IPS-18c (cell line): ENCODE data around the gene CREG2.

Experiments used
- H3K4me3 ChIP-seq: 2 replicates; pipeline ENCODE4 v1.7.0; 2013; ENCODE audit warnings: low read depth, mild to moderate bottlenecking, low read length, moderate library complexity; ENCODE audit not compliant: insufficient read depth
- H3K9me3 ChIP-seq: one replicate; pipeline ENCODE4 v1.6.1; 2013; ENCODE audit warnings: mild to moderate bottlenecking, low read length, moderate library complexity; ENCODE audit not compliant: control insufficient read depth, insufficient read depth

CREG2 gene

DNA sequence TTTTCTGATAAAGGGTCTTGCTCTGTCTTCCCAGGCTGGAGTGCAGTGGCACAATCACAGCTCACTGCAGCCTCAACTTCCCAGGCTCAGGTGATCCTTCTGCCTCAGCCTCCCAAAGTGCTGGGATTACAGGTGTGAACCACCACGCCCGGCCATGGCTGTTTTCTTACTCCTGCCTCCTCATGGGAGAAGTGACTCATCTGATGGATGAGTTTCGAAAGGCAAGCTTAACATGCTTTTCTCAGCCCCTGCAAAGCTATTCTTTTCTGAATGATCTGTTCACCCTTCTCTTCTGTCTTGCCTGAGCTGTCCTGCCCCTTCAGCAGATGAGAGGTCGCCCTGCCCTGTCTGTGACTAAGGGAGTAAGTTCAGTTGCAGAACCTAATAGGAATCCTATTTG is 929 bp upstream of the CREG2 start:
- Histone ChIP-seq H3K9me3 (no peaks in the 10 kb centered on the region), H3K4me3 (no peak overlapping the region)

DNA sequence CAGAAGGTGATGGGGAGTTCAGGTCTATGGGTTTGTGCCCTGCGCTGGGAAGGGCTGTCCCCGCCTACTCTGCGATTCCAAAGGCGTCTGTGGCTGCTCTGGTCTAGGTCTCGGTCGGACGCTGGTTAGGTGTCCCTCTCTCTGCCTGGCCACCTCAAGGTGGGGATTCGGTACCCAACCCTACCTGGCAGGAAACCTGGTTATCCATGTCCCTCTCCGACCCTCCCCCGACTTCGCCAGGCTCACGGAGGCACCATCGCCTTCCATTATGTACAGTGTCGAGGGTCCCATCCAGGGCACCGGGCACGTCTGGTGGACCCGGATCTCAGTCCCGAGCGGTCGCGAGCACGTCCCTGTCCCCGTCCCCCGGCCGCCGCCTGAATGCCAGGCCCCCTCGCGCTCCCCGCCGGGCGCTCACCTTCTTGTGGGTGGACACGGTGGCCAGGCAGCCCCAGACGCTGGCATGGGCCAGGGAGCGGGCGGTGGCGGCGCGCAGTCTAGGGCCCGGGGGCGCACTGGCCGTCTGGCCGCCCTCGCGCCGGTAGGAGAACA is 628 bp downstream of the CREG2 start:
- H3K4me3 ChIP-seq, result peak overlapping the region; percentile 79
- no peaks in the 10 kb centered on the region for H3K9me3 ChIP-seq

DNA sequence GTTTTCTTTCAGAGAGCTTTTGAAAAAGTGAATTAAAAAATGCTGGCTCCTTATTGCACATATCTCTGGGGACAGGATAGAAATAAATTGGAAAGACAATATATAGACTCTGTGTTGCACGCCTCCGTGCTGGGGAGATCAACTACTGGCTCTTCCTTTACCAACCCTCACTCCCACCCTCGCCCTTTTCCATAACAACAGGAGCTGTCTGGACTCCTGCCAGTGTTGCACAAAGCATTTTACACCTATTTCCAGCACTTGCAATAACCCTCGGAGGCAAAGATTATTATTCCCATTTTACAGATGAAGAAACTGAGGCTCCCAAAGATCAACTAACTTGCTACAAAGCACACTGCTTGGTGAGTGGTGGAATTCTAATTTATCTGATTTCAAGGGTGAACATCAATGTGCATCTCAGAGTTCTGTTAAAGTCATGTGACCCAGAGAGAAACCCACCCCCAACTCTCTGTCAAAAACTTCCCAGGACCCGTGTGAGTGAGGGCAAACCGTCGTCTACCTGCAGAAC is 4.2 kb downstream of the CREG2 start:
- no peaks in the 10 kb centered on the region for H3K9me3 ChIP-seq
- no peak overlapping the region for H3K4me3 ChIP-seq

DNA sequence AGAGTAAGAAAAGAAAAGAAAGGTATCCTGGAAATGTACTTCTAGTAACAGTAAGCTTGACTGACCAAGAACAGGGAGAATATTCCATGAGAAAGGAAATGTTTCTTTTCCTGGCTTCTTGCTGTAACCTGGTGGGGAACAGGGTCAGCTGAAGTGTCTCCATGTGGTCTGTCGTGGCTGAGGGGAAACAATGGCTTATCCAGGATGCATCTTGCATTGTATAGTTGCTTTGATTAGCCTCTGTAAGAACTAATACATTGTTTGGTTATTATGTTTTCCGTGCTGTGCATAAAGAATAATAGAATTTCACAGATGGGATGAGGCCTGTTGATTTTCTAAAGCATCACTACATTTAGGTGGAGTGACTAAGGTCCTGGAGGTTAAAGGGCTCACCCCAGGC is 4.9 kb downstream of the CREG2 start:
- H3K9me3 ChIP-seq, result no peaks in the 10 kb centered on the region
- no peak overlapping the region for H3K4me3 ChIP-seq

DNA sequence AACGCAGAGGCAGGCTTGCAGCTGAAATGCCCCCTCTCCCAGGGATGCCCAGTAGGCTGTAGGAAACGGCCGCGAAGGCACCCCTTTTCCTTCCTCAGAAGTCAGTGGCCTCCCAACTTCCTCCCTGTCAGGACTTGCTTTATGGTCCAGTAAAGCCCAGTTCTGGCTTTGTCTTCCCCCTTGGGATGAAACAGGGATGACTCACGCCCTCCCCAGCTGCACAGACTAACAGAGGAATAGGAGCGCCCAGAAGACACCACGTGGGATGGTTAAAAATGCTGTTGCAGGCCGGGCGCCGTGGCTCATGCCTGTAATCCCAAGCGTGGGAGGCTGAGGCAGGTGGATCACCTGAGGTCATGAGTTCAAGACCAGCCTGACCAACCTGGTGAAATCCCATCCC is 6.9 kb downstream of the CREG2 start:
- H3K9me3 ChIP-seq, result no peaks in the 10 kb centered on the region
- H3K4me3 ChIP-seq, result no peak overlapping the region

DNA sequence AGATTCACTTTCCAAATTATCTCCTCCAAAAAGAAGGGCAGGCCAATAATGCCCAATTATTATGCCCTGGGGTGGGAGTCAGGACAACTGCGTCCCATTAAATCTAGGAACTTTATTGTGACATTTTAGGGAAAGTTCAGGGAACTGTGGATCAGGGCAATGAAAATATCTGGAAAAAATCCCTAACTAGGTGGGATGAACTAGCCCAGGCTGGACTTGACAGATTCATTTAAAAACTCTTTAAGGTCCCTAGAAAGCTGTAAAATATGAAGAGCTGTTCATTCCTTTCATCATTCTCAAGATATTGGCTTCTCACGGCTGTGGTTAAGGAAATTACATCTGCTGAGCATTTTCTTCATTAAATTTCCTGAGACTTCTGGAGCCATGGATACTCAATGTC is 8.2 kb downstream of the CREG2 start:
- no peaks in the 10 kb centered on the region for H3K9me3 ChIP-seq
- H3K4me3 ChIP-seq, result no peak overlapping the region

DNA sequence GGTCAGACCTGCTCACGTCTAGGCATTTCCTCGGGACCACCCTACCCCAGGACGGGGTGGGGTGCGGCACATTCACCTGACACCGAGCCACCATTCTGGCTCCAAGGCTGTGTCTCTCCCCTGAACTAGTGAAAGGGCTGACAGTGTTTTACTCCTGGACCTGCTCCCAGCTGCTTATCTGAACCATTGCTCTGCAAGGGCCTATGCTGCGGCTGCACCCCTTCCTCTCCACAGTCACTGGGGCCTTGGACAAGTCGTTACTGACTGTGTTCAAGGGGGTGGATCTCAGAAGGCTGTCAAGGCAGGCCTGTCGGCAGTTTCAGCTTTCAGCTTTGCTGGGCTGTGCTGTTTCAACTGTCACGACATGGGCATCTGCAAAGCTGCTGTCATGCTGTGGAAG is 11.7 kb downstream of the CREG2 start:
- H3K4me3 ChIP-seq, result no peak overlapping the region

DNA sequence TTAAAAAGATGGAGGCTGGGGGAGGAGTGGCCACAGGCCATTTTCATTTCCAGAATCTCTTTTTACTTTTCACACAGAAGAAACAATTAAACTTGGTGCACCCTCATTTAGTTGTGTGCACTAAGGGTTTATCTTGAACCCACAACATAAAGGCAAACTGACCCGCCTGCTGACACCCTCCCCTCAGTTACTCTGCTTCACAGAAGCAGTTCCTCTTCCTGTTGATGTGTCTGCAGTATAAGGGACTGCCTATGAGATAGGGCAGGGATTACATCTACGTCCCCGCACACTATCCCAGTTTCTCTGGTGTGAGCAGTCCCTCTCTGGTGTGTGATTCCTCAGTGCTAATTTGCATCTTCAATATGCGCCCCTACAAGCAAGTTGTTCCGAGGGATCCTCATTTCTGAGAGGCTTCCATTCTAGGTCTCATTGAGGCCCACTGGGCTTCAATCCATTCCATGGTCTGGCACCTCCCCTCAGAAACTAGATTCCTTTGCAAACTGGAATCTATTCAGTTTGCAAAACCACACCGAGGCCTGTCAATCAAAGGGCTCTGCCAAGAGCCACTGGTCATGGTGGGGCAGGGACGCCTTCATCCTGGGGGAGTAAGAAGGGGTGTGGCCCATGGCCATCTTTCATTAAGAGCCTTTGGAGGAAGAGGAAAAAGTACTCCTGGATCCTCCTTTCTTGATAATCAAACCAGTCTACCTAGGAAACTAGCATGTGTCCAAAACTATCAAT is 12.3 kb downstream of the CREG2 start:
- H3K9me3 ChIP-seq, result no peaks in the 10 kb centered on the region
- H3K4me3 ChIP-seq, result no peak overlapping the region

More for the DNA sequence above, 11.7 kb downstream of the CREG2 start:
- no peaks in the 10 kb centered on the region for H3K9me3 ChIP-seq

DNA sequence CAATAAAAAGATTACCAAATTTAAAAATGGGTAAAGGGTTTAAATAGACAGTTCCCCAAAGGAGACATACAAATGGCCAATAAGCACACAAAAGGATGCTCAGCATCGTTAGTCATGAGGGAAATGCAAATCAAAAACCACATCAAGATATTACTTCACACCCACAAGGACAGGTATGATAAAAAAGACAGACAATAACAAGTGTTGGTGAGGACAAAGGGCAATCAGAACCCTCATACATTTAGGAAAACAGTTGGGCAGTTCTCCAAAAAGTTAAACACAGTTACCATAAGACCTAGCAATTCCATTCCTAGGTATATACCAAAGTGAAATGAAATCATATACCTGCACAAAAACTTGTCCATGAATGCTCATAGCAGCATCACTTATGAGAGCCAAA is 14.5 kb downstream of the CREG2 start:
- no peaks in the 10 kb centered on the region for H3K9me3 ChIP-seq
- no peak overlapping the region for H3K4me3 ChIP-seq

DNA sequence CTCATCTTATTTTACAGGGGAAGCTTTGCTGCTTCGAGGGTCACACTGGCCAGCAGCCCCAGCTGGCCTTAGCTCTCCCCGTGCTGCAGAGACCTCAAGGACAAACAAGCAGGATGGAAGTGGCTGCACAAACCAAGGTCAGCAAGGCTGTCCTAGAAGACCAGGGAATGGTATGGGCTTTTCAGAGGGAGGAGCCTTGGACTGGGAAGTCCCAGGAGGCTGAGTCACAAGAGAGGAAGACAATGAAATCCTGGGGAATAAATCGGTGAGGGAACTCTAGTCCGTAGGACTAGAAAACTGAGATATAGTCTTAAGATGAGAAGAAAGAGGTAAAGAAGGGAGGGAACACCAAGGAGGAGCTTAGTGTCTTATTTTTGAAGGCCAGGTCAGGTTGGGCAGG is 15.7 kb downstream of the CREG2 start:
- no peaks in the 10 kb centered on the region for H3K9me3 ChIP-seq
- no peak overlapping the region for H3K4me3 ChIP-seq

DNA sequence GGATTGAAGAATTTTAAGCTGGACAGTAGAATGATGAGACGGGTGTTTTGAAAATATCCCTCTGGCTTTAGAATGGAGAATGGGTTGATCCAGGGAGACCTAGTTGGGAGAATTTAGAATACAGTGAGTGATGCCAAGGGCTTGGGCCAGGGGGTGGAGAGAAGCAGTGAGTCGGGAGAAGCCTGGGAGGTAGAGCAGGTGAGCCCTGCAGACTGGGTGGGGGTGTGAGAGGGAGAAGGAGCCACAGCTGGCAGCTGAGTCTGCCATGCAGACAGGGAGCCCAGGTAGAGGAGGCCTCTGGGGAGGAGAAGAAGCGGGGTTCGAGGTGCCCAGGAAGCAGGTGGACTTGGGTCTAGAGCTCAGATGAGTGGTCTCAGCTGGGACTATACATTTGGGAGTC is 18.2 kb downstream of the CREG2 start:
- no peak overlapping the region for H3K4me3 ChIP-seq
- H3K9me3 ChIP-seq, result no peaks in the 10 kb centered on the region

DNA sequence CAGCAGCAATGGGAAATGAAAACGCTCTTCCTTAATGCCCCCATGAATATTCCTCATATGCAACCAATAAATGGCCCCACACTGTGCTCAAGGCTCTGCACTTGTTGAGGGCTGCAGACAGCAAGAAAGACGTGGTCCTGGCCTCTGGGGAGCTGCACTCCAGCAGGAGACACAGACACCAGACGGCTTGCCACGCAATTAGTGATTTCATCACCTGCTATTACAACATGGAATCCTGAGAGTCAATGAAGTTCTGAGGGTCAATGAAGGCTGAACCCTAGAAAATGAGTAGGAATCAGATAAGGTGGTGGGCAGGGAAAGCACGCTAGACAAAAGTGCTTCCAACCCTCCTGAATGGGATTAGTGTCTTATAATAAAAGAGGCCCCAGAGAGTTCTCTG is 18.9 kb downstream of the CREG2 start:
- H3K9me3 ChIP-seq, result no peaks in the 10 kb centered on the region
- no peak overlapping the region for H3K4me3 ChIP-seq

DNA sequence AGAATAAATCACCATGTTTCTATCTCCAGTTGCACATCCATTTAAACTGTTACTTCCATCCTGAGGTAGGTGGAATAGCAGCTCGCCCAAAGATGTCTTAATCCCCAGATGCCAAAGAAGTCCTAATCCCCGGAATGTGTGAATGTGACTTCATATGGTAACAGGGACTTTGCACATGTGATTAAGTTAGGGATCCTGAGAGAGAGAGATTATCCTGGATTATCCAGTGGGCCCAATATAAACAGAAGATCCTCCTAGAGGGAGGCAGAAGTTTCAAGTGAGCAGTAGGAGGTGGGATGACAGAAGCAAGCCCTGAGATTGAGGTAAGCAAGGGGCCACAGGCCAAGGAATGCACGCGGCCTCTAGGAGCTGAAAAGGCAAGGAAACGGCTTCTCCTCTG is 19.8 kb downstream of the CREG2 start:
- Histone ChIP-seq H3K9me3 (no peaks in the 10 kb centered on the region), H3K4me3 (no peak overlapping the region)

DNA sequence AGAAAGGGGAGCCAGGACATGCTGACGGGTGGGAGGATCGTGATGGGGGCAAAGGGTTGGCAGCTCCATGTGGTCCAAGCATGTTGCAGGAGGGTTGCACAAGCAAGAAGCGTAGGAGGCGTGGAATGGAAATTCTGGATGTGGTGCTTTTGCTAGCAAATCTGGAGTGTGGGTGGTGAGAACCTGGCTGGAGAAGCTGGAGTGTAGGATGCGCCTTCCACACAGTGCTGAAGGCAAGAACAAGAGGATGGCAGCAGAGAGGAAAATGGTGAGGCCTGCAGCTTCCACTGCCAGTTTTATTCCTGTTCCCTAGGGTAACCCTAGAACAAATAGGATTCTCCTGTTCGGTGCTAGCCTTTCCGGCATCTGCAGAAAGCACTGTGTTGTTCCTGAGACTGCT is 22.4 kb downstream of the CREG2 start:
- H3K4me3 ChIP-seq, result no peak overlapping the region
- no peaks in the 10 kb centered on the region for H3K9me3 ChIP-seq

DNA sequence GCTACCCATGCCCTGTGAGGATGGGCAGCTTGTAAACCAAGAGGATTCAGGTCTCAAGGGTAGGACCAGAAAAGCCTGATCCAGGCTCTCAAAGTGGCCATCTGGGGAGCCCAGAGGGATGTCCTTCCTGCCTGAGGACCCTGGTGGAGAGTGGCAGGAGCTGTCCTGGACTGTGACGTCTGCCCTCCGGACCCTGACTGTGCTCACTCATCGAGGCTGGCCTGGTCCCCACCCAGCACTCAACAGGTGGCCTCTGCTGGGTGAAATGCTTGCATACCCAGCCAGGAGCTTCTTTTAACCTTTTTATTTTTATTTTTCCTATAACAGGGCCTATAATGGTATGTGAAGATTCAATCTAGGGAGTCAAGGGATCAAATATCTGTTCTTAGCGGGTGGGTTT is 24.5 kb downstream of the CREG2 start:
- Histone ChIP-seq H3K4me3 (no peak overlapping the region), H3K9me3 (no peaks in the 10 kb centered on the region)

DNA sequence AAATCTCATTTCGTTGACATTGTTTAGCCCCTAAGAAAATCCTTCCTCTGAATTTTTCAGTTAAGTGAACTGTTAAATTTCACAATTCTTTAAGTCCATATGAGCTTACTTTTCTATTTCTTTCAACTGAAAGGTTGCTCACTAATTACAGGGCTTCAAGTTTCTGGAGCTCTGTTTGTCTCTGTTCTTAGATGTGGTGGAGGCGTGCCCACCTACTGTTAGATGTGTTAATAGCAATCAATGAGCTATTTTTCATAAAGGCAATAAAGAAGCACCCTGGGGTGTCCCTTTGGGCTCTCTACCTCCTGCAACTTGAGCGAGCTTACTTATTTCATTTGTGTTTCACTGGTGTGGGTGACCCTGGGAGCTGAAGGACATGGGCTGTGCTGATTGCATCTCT is 25.0 kb downstream of the CREG2 start:
- no peaks in the 10 kb centered on the region for H3K9me3 ChIP-seq
- H3K4me3 ChIP-seq, result no peak overlapping the region

DNA sequence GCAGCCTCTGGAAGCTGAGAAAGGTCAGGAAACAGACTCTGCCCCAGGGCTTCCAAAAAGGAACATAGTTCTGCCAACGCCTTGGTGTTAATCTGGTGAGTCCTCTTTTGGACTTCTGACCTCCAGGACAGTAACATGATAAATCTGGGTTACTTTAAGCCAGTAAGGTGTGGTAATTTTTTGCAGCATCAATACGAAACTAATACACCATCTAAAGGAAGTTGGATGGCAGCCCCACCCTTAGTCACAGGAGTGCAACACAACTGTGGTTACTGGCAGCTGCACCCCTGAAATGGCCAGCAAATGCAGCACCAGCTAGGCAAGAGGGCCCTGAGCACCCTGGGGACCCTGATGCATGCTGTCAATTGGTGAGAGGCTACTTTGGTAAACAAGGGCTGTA is 25.8 kb downstream of the CREG2 start:
- H3K9me3 ChIP-seq, result no peaks in the 10 kb centered on the region
- H3K4me3 ChIP-seq, result no peak overlapping the region

DNA sequence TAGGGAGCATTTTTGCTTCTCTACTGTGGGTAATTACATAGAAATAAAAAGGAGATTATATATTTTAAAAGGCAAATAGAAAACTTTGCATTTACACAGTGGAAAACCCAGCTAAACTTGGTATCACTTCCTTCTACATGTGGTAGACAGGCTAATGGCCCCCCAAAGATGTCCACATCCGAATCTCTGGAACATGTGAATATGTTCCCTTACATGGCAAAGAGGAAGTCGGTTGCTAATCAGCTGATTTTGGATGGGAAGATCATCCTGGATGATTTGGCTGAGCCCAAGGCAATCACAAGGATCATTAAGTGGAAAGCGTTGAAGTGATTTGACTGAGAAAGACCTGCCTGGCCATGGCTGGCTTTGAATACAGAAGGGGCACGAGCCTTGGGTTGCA is 26.2 kb downstream of the CREG2 start:
- Histone ChIP-seq H3K9me3 (no peaks in the 10 kb centered on the region), H3K4me3 (no peak overlapping the region)

DNA sequence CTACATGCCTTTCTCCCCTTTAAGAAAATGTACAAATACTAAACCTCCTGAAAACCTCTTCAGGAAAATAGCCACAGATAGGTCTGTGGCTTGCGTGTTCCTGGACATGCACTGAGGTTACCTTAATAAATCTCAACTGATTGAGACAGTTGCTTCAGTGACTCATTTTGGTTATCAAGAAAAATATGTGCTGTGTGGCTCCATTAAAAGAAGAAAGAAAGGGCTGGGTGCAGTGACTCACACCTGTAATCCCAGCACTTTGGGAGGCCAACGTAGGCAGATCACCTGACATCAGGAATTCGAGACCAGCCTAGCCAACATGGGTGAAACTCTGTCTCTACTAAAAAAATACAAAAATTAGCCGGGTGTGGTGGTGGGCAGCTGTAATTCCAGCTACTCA is 27.1 kb downstream of the CREG2 start:
- H3K4me3 ChIP-seq, result no peak overlapping the region
- no peaks in the 10 kb centered on the region for H3K9me3 ChIP-seq
